Fibroblast of pulmonary artery (primary cell): ENCODE measurements around the gene PRKCE.
A peak's percentile ranks its signal among the peaks of the same experiment; 100 is the strongest.

ENCODE experiments used
- DNase-seq: peaks from one replicate; pipeline ENCODE4 v3.0.0-alpha.2; 2010; ENCODE audit warnings: low read depth
- H3K4me3 ChIP-seq: replicated peaks from 2 replicates; pipeline ENCODE4 v1.5.1; 2011; ENCODE audit warnings: low read depth, mild to moderate bottlenecking, control low read depth, low read length, moderate library complexity
- CTCF ChIP-seq: IDR thresholded peaks from 2 replicates; pipeline ENCODE4 v1.5.1; 2011; ENCODE audit warnings: mild to moderate bottlenecking, control low read depth, low read length, inconsistent platforms; ENCODE audit errors: missing control alignments

PRKCE gene

GRCh38 chr2:45797451-45798230 is 146.2 kb downstream of the PRKCE start:
- H3K4me3 ChIP-seq = no peak overlapping the region
- TF ChIP-seq CTCF = no peak
- DNase-seq = no peak

GRCh38 chr2:45799679-45800381 is 148.4 kb downstream of the PRKCE start:
- TF ChIP-seq CTCF = no peak
- DNase-seq = no peak
- no peak overlapping the region for H3K4me3 ChIP-seq

GRCh38 chr2:45802499-45803138 is 151.1 kb downstream of the PRKCE start:
- no peak for TF ChIP-seq CTCF
- no peak overlapping the region for H3K4me3 ChIP-seq
- DNase-seq = no peak

GRCh38 chr2:45804987-45805755 is 153.7 kb downstream of the PRKCE start:
- no peak for TF ChIP-seq CTCF
- DNase-seq = no peak
- H3K4me3 ChIP-seq = no peak overlapping the region

- no peak for TF ChIP-seq CTCF
- H3K4me3 ChIP-seq = no peak overlapping the region
- DNase-seq = peak; percentile 49
Observed at GRCh38 chr2:45806563-45807358, 155.3 kb downstream of the PRKCE start.

GRCh38 chr2:45808294-45808800 is 156.9 kb downstream of the PRKCE start:
- no peak overlapping the region for H3K4me3 ChIP-seq
- DNase-seq = no peak
- no peak for TF ChIP-seq CTCF
